Measurements from ENCODE around the gene ZBTB7C.
A peak's percentile ranks its signal among the peaks of the same experiment; 100 is the strongest.

Gene ZBTB7C

GRCh38 chr18:48192542-48192941 is 216.6 kb downstream of the ZBTB7C start:
- ATAC-seq (no peak), DNase-seq (ENCODE audit: low spot score in 2 of 2) (no peak)
- Mint-ChIP-seq H3K36me3 (no peaks in the 10 kb centered on the region), H3K9me3 (no peaks in the 10 kb centered on the region), H3K27ac (no peak overlapping the region), H3K4me1 (no peaks in the 10 kb centered on the region), H3K4me3 (no peak overlapping the region)

GRCh38 chr18:48191494-48191893 is 217.7 kb downstream of the ZBTB7C start:
- ATAC-seq (no peak), DNase-seq (ENCODE audit: low spot score in 2 of 2) (no peak)
- Mint-ChIP-seq H3K27ac (no peak overlapping the region), H3K4me3 (no peak overlapping the region), H3K4me1 (no peaks in the 10 kb centered on the region), H3K9me3 (no peaks in the 10 kb centered on the region), H3K36me3 (no peaks in the 10 kb centered on the region)

GRCh38 chr18:48190994-48191393 is 218.2 kb downstream of the ZBTB7C start:
- no peak overlapping the region for H3K27ac Mint-ChIP-seq
- H3K36me3 Mint-ChIP-seq = no peaks in the 10 kb centered on the region
- no peaks in the 10 kb centered on the region for H3K9me3 Mint-ChIP-seq
- no peak overlapping the region for H3K4me3 Mint-ChIP-seq
- H3K4me1 Mint-ChIP-seq = no peaks in the 10 kb centered on the region
- ATAC-seq = no peak
- no peak for DNase-seq (ENCODE audit: low spot score in 2 of 2)

- H3K27ac Mint-ChIP-seq = no peak overlapping the region
- no peaks in the 10 kb centered on the region for H3K4me1 Mint-ChIP-seq
- no peak overlapping the region for H3K4me3 Mint-ChIP-seq
- H3K36me3 Mint-ChIP-seq = no peaks in the 10 kb centered on the region
- H3K9me3 Mint-ChIP-seq = no peaks in the 10 kb centered on the region
- ATAC-seq (no peak), DNase-seq (ENCODE audit: low spot score in 2 of 2) (no peak)
These were observed 220.6 kb downstream of the ZBTB7C start for GRCh38 chr18:48188609-48189008.

GRCh38 chr18:48186861-48187260 is 222.3 kb downstream of the ZBTB7C start:
- Mint-ChIP-seq H3K36me3 (no peaks in the 10 kb centered on the region), H3K9me3 (no peaks in the 10 kb centered on the region), H3K27ac (no peak overlapping the region), H3K4me1 (no peaks in the 10 kb centered on the region), H3K4me3 (no peak overlapping the region)
- DNase-seq (ENCODE audit: low spot score in 2 of 2) (no peak), ATAC-seq (no peak)

- DNase-seq (ENCODE audit: low spot score in 2 of 2) (no peak), ATAC-seq (no peak)
- Mint-ChIP-seq H3K36me3 (no peaks in the 10 kb centered on the region), H3K27ac (no peak overlapping the region), H3K4me3 (no peak overlapping the region), H3K9me3 (no peaks in the 10 kb centered on the region), H3K4me1 (no peaks in the 10 kb centered on the region)
These were observed 222.9 kb downstream of the ZBTB7C start for GRCh38 chr18:48186131-48186766.

GRCh38 chr18:48184118-48184517 is 225.1 kb downstream of the ZBTB7C start:
- no peak for ATAC-seq
- Mint-ChIP-seq H3K27ac (no peak overlapping the region), H3K9me3 (peaks cover 2% of the 10 kb centered on the region), H3K4me3 (no peak overlapping the region), H3K36me3 (no peaks in the 10 kb centered on the region), H3K4me1 (no peaks in the 10 kb centered on the region)
- no peak for DNase-seq (ENCODE audit: low spot score in 2 of 2)

- Mint-ChIP-seq H3K27ac (no peak overlapping the region), H3K9me3 (peaks cover 2% of the 10 kb centered on the region)
- no peak for ATAC-seq
These were observed 225.6 kb downstream of the ZBTB7C start for GRCh38 chr18:48183613-48184012.

GRCh38 chr18:48182779-48183178 is 226.4 kb downstream of the ZBTB7C start:
- Mint-ChIP-seq H3K27ac (no peak overlapping the region), H3K9me3 (peaks cover 2% of the 10 kb centered on the region), H3K36me3 (no peaks in the 10 kb centered on the region), H3K4me1 (no peaks in the 10 kb centered on the region), H3K4me3 (no peak overlapping the region)
- no peak for ATAC-seq
- no peak for DNase-seq (ENCODE audit: low spot score in 2 of 2)

More at GRCh38 chr18:48183613-48184012, 225.6 kb downstream of the ZBTB7C start:
- no peaks in the 10 kb centered on the region for H3K36me3 Mint-ChIP-seq
- DNase-seq (ENCODE audit: low spot score in 2 of 2) = no peak
- H3K4me3 Mint-ChIP-seq = no peak overlapping the region
- no peaks in the 10 kb centered on the region for H3K4me1 Mint-ChIP-seq

GRCh38 chr18:48181857-48182256 is 227.3 kb downstream of the ZBTB7C start:
- Mint-ChIP-seq H3K9me3 (peaks cover 2% of the 10 kb centered on the region), H3K4me1 (no peaks in the 10 kb centered on the region), H3K36me3 (no peaks in the 10 kb centered on the region), H3K4me3 (no peak overlapping the region), H3K27ac (no peak overlapping the region)
- DNase-seq (ENCODE audit: low spot score in 2 of 2) (no peak), ATAC-seq (no peak)

GRCh38 chr18:48181087-48181823 is 227.9 kb downstream of the ZBTB7C start:
- no peak for DNase-seq (ENCODE audit: low spot score in 2 of 2)
- H3K9me3 Mint-ChIP-seq = peaks cover 2% of the 10 kb centered on the region
- H3K4me3 Mint-ChIP-seq = no peak overlapping the region
- H3K27ac Mint-ChIP-seq = no peak overlapping the region
- ATAC-seq = no peak
- no peaks in the 10 kb centered on the region for H3K4me1 Mint-ChIP-seq
- no peaks in the 10 kb centered on the region for H3K36me3 Mint-ChIP-seq

- no peaks in the 10 kb centered on the region for H3K36me3 Mint-ChIP-seq
- no peak overlapping the region for H3K4me3 Mint-ChIP-seq
- H3K9me3 Mint-ChIP-seq = peaks cover 2% of the 10 kb centered on the region
- H3K27ac Mint-ChIP-seq = no peak overlapping the region
- no peak for ATAC-seq
- H3K4me1 Mint-ChIP-seq = no peaks in the 10 kb centered on the region
- DNase-seq (ENCODE audit: low spot score in 2 of 2) = no peak
These were observed 229.5 kb downstream of the ZBTB7C start for GRCh38 chr18:48179666-48180065.

- no peak for DNase-seq (ENCODE audit: low spot score in 2 of 2)
- H3K9me3 Mint-ChIP-seq = peaks cover 2% of the 10 kb centered on the region
- no peaks in the 10 kb centered on the region for H3K4me1 Mint-ChIP-seq
- H3K4me3 Mint-ChIP-seq = no peak overlapping the region
- no peaks in the 10 kb centered on the region for H3K36me3 Mint-ChIP-seq
- ATAC-seq = no peak
- H3K27ac Mint-ChIP-seq = no peak overlapping the region
These were observed 230.2 kb downstream of the ZBTB7C start for GRCh38 chr18:48179001-48179400.

GRCh38 chr18:48176909-48177308 is 232.3 kb downstream of the ZBTB7C start:
- H3K36me3 Mint-ChIP-seq = no peaks in the 10 kb centered on the region
- no peak overlapping the region for H3K4me3 Mint-ChIP-seq
- no peak overlapping the region for H3K27ac Mint-ChIP-seq
- ATAC-seq = peak; percentile 14
- no peaks in the 10 kb centered on the region for H3K4me1 Mint-ChIP-seq
- DNase-seq (ENCODE audit: low spot score in 2 of 2) = no peak
- H3K9me3 Mint-ChIP-seq = peaks cover 2% of the 10 kb centered on the region

GRCh38 chr18:48173557-48173956 is 235.6 kb downstream of the ZBTB7C start:
- ATAC-seq (no peak), DNase-seq (ENCODE audit: low spot score in 2 of 2) (no peak)
- no peaks in the 10 kb centered on the region for H3K36me3 Mint-ChIP-seq
- H3K4me1 Mint-ChIP-seq = no peaks in the 10 kb centered on the region
- no peaks in the 10 kb centered on the region for H3K9me3 Mint-ChIP-seq
- no peak overlapping the region for H3K4me3 Mint-ChIP-seq
- no peak overlapping the region for H3K27ac Mint-ChIP-seq

GRCh38 chr18:48172226-48173006 is 236.8 kb downstream of the ZBTB7C start:
- no peaks in the 10 kb centered on the region for H3K36me3 Mint-ChIP-seq
- no peak overlapping the region for H3K4me3 Mint-ChIP-seq

More at GRCh38 chr18:48172226-48173006, 236.8 kb downstream of the ZBTB7C start:
- no peaks in the 10 kb centered on the region for H3K9me3 Mint-ChIP-seq
- ATAC-seq (no peak), DNase-seq (ENCODE audit: low spot score in 2 of 2) (no peak)
- peaks cover under 1% of the 10 kb centered on the region for H3K4me1 Mint-ChIP-seq
- no peak overlapping the region for H3K27ac Mint-ChIP-seq

All from stimulated activated effector memory CD8-positive, alpha-beta T cell treated with anti-CD3 and anti-CD28 coated beads, Interleukin-12 subunit alpha, Interleukin-12 subunit beta, amount 100 ng/mL, for 72 hours (primary cell).